BE2C (cell line): ENCODE results near the gene EMSY.

Source experiments
- DNase-seq: peaks from one replicate; pipeline ENCODE4 v3.0.0-alpha.2; 2020
- H3K27me3 ChIP-seq: fragments of 250-450 bp; sonication (Bioruptor Pico); 2 replicates; pipeline ENCODE4 v1.5.1; 2020; ENCODE audit warnings: mild to moderate bottlenecking
- H3K36me3 ChIP-seq: fragments of 250-450 bp; sonication (Bioruptor Pico); 2 replicates; pipeline ENCODE4 v1.5.1; 2020; ENCODE audit warnings: mild to moderate bottlenecking
- H3K4me1 ChIP-seq: fragments of 250-450 bp; sonication (Bioruptor Pico); 2 replicates; pipeline ENCODE4 v1.5.1; 2020
- H3K4me3 ChIP-seq: 2 replicates; pipeline ENCODE4 v1.5.1; 2011; ENCODE audit warnings: low read depth, low read length
- H3K9me3 ChIP-seq: fragments of 250-450 bp; sonication (Bioruptor Pico); 2 replicates; pipeline ENCODE4 v1.5.1; 2020
- CTCF ChIP-seq: IDR thresholded peaks from 2 replicates; pipeline ENCODE4 v1.5.1; 2012; ENCODE audit warnings: mild to moderate bottlenecking, low read depth, low read length

EMSY gene

GRCh38 chr11:76515494-76515893 is 70.7 kb downstream of the EMSY start:
- Histone ChIP-seq H3K9me3 (no peaks in the 10 kb centered on the region), H3K36me3 (no peaks in the 10 kb centered on the region), H3K4me1 (no peaks in the 10 kb centered on the region; the same call in 1 of the 2 replicates), H3K27me3 (no peaks in the 10 kb centered on the region), H3K4me3 (no peak overlapping the region)
- TF ChIP-seq CTCF, result no peak
- DNase-seq, result no peak

GRCh38 chr11:76523147-76523546 is 78.3 kb downstream of the EMSY start:
- H3K36me3 ChIP-seq, result peaks cover 5% of the 10 kb centered on the region
- TF ChIP-seq CTCF, result no peak
- no peak for DNase-seq
- no peaks in the 10 kb centered on the region for H3K4me1 ChIP-seq
- H3K27me3 ChIP-seq, result no peaks in the 10 kb centered on the region
- no peaks in the 10 kb centered on the region for H3K9me3 ChIP-seq
- no peak overlapping the region for H3K4me3 ChIP-seq

GRCh38 chr11:76523786-76524436 is 79.1 kb downstream of the EMSY start:
- no peaks in the 10 kb centered on the region for H3K27me3 ChIP-seq
- DNase-seq, result no peak
- no peak overlapping the region for H3K4me3 ChIP-seq
- H3K4me1 ChIP-seq, result no peaks in the 10 kb centered on the region
- no peak for TF ChIP-seq CTCF
- H3K9me3 ChIP-seq, result no peaks in the 10 kb centered on the region
- H3K36me3 ChIP-seq, result peaks cover 8% of the 10 kb centered on the region

GRCh38 chr11:76524461-76524860 is 79.6 kb downstream of the EMSY start:
- Histone ChIP-seq H3K27me3 (no peaks in the 10 kb centered on the region), H3K4me1 (no peaks in the 10 kb centered on the region), H3K36me3 (peaks cover 14% of the 10 kb centered on the region), H3K4me3 (no peak overlapping the region), H3K9me3 (no peaks in the 10 kb centered on the region)
- no peak for TF ChIP-seq CTCF
- DNase-seq, result no peak

- H3K36me3 ChIP-seq, result peaks cover 18% of the 10 kb centered on the region
- no peaks in the 10 kb centered on the region for H3K9me3 ChIP-seq
- H3K27me3 ChIP-seq, result no peaks in the 10 kb centered on the region
- no peaks in the 10 kb centered on the region for H3K4me1 ChIP-seq
- TF ChIP-seq CTCF, result no peak
- DNase-seq, result no peak
- H3K4me3 ChIP-seq, result no peak overlapping the region
These were observed 80.1 kb downstream of the EMSY start for GRCh38 chr11:76524919-76525318.

- no peak for TF ChIP-seq CTCF
- H3K36me3 ChIP-seq, result peaks cover 27% of the 10 kb centered on the region
- no peaks in the 10 kb centered on the region for H3K27me3 ChIP-seq
- no peak for DNase-seq
- no peaks in the 10 kb centered on the region for H3K4me1 ChIP-seq
- no peak overlapping the region for H3K4me3 ChIP-seq
- no peaks in the 10 kb centered on the region for H3K9me3 ChIP-seq
These were observed 82.1 kb downstream of the EMSY start for GRCh38 chr11:76526878-76527277.
